Hematopoietic multipotent progenitor cell treated with erythropoietin and hydrocortisone succinate and interleukin-3 and kit ligand, for 4 days (in vitro differentiated cells): Measurements from ENCODE around the gene CAMTA1.

ENCODE experiments used
- DNase-seq: peaks from one replicate; pipeline ENCODE4 v3.0.0-alpha.2; 2015

Gene CAMTA1

GRCh38 chr1:6880951-6881690, 95.9 kb downstream of the CAMTA1 start:
- no peak for DNase-seq

GRCh38 chr1:6882414-6882813, 97.2 kb downstream of the CAMTA1 start:
- no peak for DNase-seq

- DNase-seq = no peak
These were observed 99.4 kb downstream of the CAMTA1 start for GRCh38 chr1:6884652-6885153.

GRCh38 chr1:6885426-6885825, 100.2 kb downstream of the CAMTA1 start:
- no peak for DNase-seq

- no peak for DNase-seq
These were observed 101.3 kb downstream of the CAMTA1 start for GRCh38 chr1:6886523-6886922.

- no peak for DNase-seq
These were observed 103.0 kb downstream of the CAMTA1 start for GRCh38 chr1:6888268-6888667.

GRCh38 chr1:6888870-6889269, 103.6 kb downstream of the CAMTA1 start:
- DNase-seq = no peak

GRCh38 chr1:6889875-6890480, 104.7 kb downstream of the CAMTA1 start:
- peak; percentile 79 for DNase-seq

- DNase-seq = no peak
These were observed 105.4 kb downstream of the CAMTA1 start for GRCh38 chr1:6890686-6891085.

- DNase-seq = no peak
These were observed 106.7 kb downstream of the CAMTA1 start for GRCh38 chr1:6891781-6892579.

- no peak for DNase-seq
These were observed 108.1 kb downstream of the CAMTA1 start for GRCh38 chr1:6893388-6893787.

GRCh38 chr1:6897138-6897537, 111.9 kb downstream of the CAMTA1 start:
- DNase-seq = no peak

- peak; percentile 28 for DNase-seq
These were observed 113.8 kb downstream of the CAMTA1 start for GRCh38 chr1:6898974-6899539.

- no peak for DNase-seq
These were observed 114.4 kb downstream of the CAMTA1 start for GRCh38 chr1:6899621-6900020.

- no peak for DNase-seq
These were observed 116.9 kb downstream of the CAMTA1 start for GRCh38 chr1:6902153-6902552.

GRCh38 chr1:6904476-6905170, 119.4 kb downstream of the CAMTA1 start:
- DNase-seq = no peak

GRCh38 chr1:6905331-6905730, 120.1 kb downstream of the CAMTA1 start:
- no peak for DNase-seq

- DNase-seq = no peak
These were observed 120.5 kb downstream of the CAMTA1 start for GRCh38 chr1:6905790-6906189.

GRCh38 chr1:6906783-6907182, 121.5 kb downstream of the CAMTA1 start:
- DNase-seq = no peak

GRCh38 chr1:6907201-6907600, 121.9 kb downstream of the CAMTA1 start:
- no peak for DNase-seq

- no peak for DNase-seq
These were observed 122.6 kb downstream of the CAMTA1 start for GRCh38 chr1:6907676-6908434.

- no peak for DNase-seq
These were observed 124.1 kb downstream of the CAMTA1 start for GRCh38 chr1:6909401-6909800.
